TTC549 (cell line): Measurements from ENCODE around the gene FHIP2A.
"Not testable (repeated sequence)": the region's sequence is repeated elsewhere in the genome, so short reads cannot be mapped to it uniquely, and the experiment has no call there.

Experiments
- FAIRE-seq: peaks from 2 replicates; lab custom pipeline; 2012; peaks lifted over from hg19 to GRCh38; lab: Jason Lieb, UNC

Gene FHIP2A

GRCh38 chr10:114819322-114819721 lies 2.3 kb upstream of the FHIP2A start:
- FAIRE-seq: no peak

- no peak for FAIRE-seq
Measured at GRCh38 chr10:114821915-114822443, 399 bp downstream of the FHIP2A start.

GRCh38 chr10:114822444-114823076 lies 980 bp downstream of the FHIP2A start:
- no peak for FAIRE-seq

- no peak for FAIRE-seq
Measured at GRCh38 chr10:114823077-114823463, 1.5 kb downstream of the FHIP2A start.

- no peak for FAIRE-seq
Measured at GRCh38 chr10:114824391-114824790, 2.8 kb downstream of the FHIP2A start.

- no peak for FAIRE-seq
Measured at GRCh38 chr10:114825513-114826253, 4.1 kb downstream of the FHIP2A start.

- no peak for FAIRE-seq
Measured at GRCh38 chr10:114829160-114829909, 7.8 kb downstream of the FHIP2A start.

- no peak for FAIRE-seq
Measured at GRCh38 chr10:114831186-114831867, 9.7 kb downstream of the FHIP2A start.

GRCh38 chr10:114837690-114838089 lies 16.1 kb downstream of the FHIP2A start:
- FAIRE-seq: no peak

GRCh38 chr10:114839901-114840300 lies 18.3 kb downstream of the FHIP2A start:
- no peak for FAIRE-seq

- no peak for FAIRE-seq
Measured at GRCh38 chr10:114845978-114846693, 24.6 kb downstream of the FHIP2A start.

GRCh38 chr10:114847517-114847916 lies 25.9 kb downstream of the FHIP2A start:
- FAIRE-seq: not testable (repeated sequence)

- FAIRE-seq: no peak
Measured at GRCh38 chr10:114849674-114850073, 28.1 kb downstream of the FHIP2A start.

GRCh38 chr10:114850126-114850525 lies 28.5 kb downstream of the FHIP2A start:
- FAIRE-seq: no peak

- FAIRE-seq: no peak
Measured at GRCh38 chr10:114851336-114851735, 29.8 kb downstream of the FHIP2A start.

GRCh38 chr10:114852197-114852596 lies 30.6 kb downstream of the FHIP2A start:
- FAIRE-seq: no peak

GRCh38 chr10:114854906-114855305 lies 33.3 kb downstream of the FHIP2A start:
- no peak for FAIRE-seq

- FAIRE-seq: no peak
Measured at GRCh38 chr10:114855776-114856543, 34.4 kb downstream of the FHIP2A start.

GRCh38 chr10:114856544-114857287 lies 35.1 kb downstream of the FHIP2A start:
- no peak for FAIRE-seq

- FAIRE-seq: not testable (repeated sequence)
Measured at GRCh38 chr10:114857288-114857565, 35.6 kb downstream of the FHIP2A start.
